ENCODE results near the gene LUZP1. TPM values are rescaled to one million over a fixed set of nuclear protein-coding genes. Genes with fewer than 3 reads are reported as not detected.
A peak's percentile ranks its signal among the peaks of the same experiment; 100 is the strongest.

Gene LUZP1
- total RNA-seq, 4 donors from 2014 or later, result 21.4 to 28.2 (median 25.0) TPM

GRCh38 chr1:23101101-23101827 lies 67.4 kb downstream of the LUZP1 start:
- intact Hi-C loops (cut with DNase I), result no loop called here
- peaks cover 8 to 44% of the 10 kb centered on the region in 2 donors for H3K4me1 ChIP-seq

GRCh38 chr1:23100074-23100748 lies 68.4 kb downstream of the LUZP1 start:
- Histone ChIP-seq H3K36me3 (no peaks in the 10 kb centered on the region), H3K9me3 (no peaks in the 10 kb centered on the region), H3K27me3 (no peaks in the 10 kb centered on the region), H3K4me1 (peaks cover 8 to 44% of the 10 kb centered on the region in 2 donors), H3K27ac (peak overlapping the region in 2 of 3 donors; percentile 2 to 31), H3K4me3 (replicated peaks in 1 of 3) (no peak overlapping the region)
- WGBS, 2 donors, result 68% methylated on average over 3 of the region's 3 CpGs
- no peak for TF ChIP-seq POLR2A (IDR thresholded peaks at IDR 0.05)
- no peak for TF ChIP-seq CTCF (IDR thresholded peaks at IDR 0.05)
- DNase-seq, result no peak
- intact Hi-C loops (cut with DNase I), result no loop called here

More at GRCh38 chr1:23101101-23101827, 67.4 kb downstream of the LUZP1 start:
- DNase-seq, result no peak
- Histone ChIP-seq H3K4me3 (replicated peaks in 1 of 3) (no peak overlapping the region), H3K27me3 (no peaks in the 10 kb centered on the region), H3K27ac (peak overlapping the region in 2 of 3 donors; percentile 31 to 50), H3K9me3 (no peaks in the 10 kb centered on the region), H3K36me3 (no peaks in the 10 kb centered on the region)
- no peak for TF ChIP-seq POLR2A (IDR thresholded peaks at IDR 0.05)
- no peak for TF ChIP-seq CTCF (IDR thresholded peaks at IDR 0.05)
- 87 to 90% methylated on average over 3 of the region's 3 CpGs for WGBS, 2 donors

GRCh38 chr1:23099171-23099536 lies 69.5 kb downstream of the LUZP1 start:
- H3K4me1 ChIP-seq, result peaks cover 8 to 44% of the 10 kb centered on the region in 2 donors
- H3K36me3 ChIP-seq, result no peaks in the 10 kb centered on the region

GRCh38 chr1:23098463-23099170 lies 70.0 kb downstream of the LUZP1 start:
- Histone ChIP-seq H3K36me3 (peaks cover 2 to 4% of the 10 kb centered on the region in 2 donors), H3K4me3 (replicated peaks in 1 of 3) (no peak overlapping the region), H3K9me3 (no peaks in the 10 kb centered on the region), H3K27me3 (no peaks in the 10 kb centered on the region), H3K4me1 (peaks cover 8 to 44% of the 10 kb centered on the region in 2 donors), H3K27ac (no peak overlapping the region)
- 47 to 48% methylated on average over 12 of the region's 12 CpGs for WGBS, 2 donors
- intact Hi-C loops (cut with DNase I), result loop anchor here (2.0 to 10.0 kb wide), 2 partner anchors 86 to 176 kb away; no protein-coding TSS in a partner anchor
- TF ChIP-seq CTCF (IDR thresholded peaks at IDR 0.05) (peak; percentile 75 to 98 (median 92)), POLR2A (IDR thresholded peaks at IDR 0.05) (no peak)
- peak; percentile 61 to 67 for DNase-seq

More at GRCh38 chr1:23099171-23099536, 69.5 kb downstream of the LUZP1 start:
- peak overlapping the region in 1 of 3 donors; percentile 31 for H3K27ac ChIP-seq
- no peaks in the 10 kb centered on the region for H3K9me3 ChIP-seq
- no peak for DNase-seq
- H3K27me3 ChIP-seq, result no peaks in the 10 kb centered on the region
- H3K4me3 ChIP-seq (replicated peaks in 1 of 3), result no peak overlapping the region
- no peak for TF ChIP-seq CTCF (IDR thresholded peaks at IDR 0.05)
- WGBS, 2 donors, result 92 to 98% methylated on average over 1 of the region's 1 CpG
- intact Hi-C loops (cut with DNase I), result loop anchor here (2.0 to 10.0 kb wide), 2 partner anchors 86 to 176 kb away; no protein-coding TSS in a partner anchor
